Thymus (tissue), 11 donors: ENCODE data around the gene AWAT2. TPM values are rescaled to one million over a fixed set of nuclear protein-coding genes. Genes with fewer than 3 reads are reported as not detected.
A peak's percentile ranks its signal among the peaks of the same experiment; 100 is the strongest.

Source experiments
- DNase-seq, 9 donors: peaks; one replicate each; pipeline ENCODE4 v3.0.0-alpha.2; 2013; ENCODE audit warnings: low spot score in 9 of 9, low read depth in 6 of 9, missing footprints in 1 of 9
- H3K27ac ChIP-seq, 2 donors: one replicate each; pipeline ENCODE4 v1.5.1; 2013; ENCODE audit warnings: control low read depth in 1 of 2, low read depth in 1 of 2, low read length in 1 of 2, mild to moderate bottlenecking in 1 of 2, moderate library complexity in 1 of 2
- H3K27me3 ChIP-seq, 2 donors: one replicate each; pipeline ENCODE4 v1.5.1; 2013; ENCODE audit warnings: low read length in 1 of 2; ENCODE audit not compliant: control insufficient read depth in 2 of 2, insufficient read depth in 1 of 2
- H3K36me3 ChIP-seq, 2 donors: one replicate each; pipeline ENCODE4 v1.5.1; 2013; ENCODE audit warnings: low read length in 1 of 2, mild to moderate bottlenecking in 1 of 2, moderate library complexity in 1 of 2; ENCODE audit not compliant: control insufficient read depth in 2 of 2, insufficient read depth in 2 of 2
- H3K4me1 ChIP-seq, 2 donors: one replicate each; pipeline ENCODE4 v1.5.1; 2013; ENCODE audit warnings: low read length in 2 of 2; ENCODE audit not compliant: control insufficient read depth in 2 of 2, insufficient read depth in 2 of 2
- H3K4me3 ChIP-seq, 2 donors: one replicate each; pipeline ENCODE4 v1.5.1; 2013; ENCODE audit warnings: low read length in 2 of 2, control low read depth in 1 of 2, mild to moderate bottlenecking in 1 of 2
- H3K9me3 ChIP-seq, 2 donors: one replicate each; pipeline ENCODE4 v1.5.1; 2013; ENCODE audit warnings: low read length in 1 of 2, mild to moderate bottlenecking in 1 of 2; ENCODE audit not compliant: control insufficient read depth in 2 of 2, insufficient read depth in 1 of 2
- WGBS: extraction: QIAGEN DNeasy Blood & Tissue Kit; methylation state at CpG from one replicate; pipeline ENCODE4 v1.1.7; 2013; 5-methylcytosine and 5-hydroxymethylcytosine counted together
- polyA plus RNA-seq: library from polyadenylated mRNA; stranded (reverse); fragments of 200-250 nt; gene quantifications from one replicate; pipeline ENCODE4 v1.2.3, GENCODE V29; 2013
- total RNA-seq: library from RNA; stranded (reverse); fragments of 120-200 nt; gene quantifications from one replicate; pipeline ENCODE4 v1.2.4, GENCODE V29; 2013
- donor health status: healthy.

AWAT2 gene
- total and polyA plus RNA-seq, 2 donors = 0.05 to 0.11 TPM

DNA sequence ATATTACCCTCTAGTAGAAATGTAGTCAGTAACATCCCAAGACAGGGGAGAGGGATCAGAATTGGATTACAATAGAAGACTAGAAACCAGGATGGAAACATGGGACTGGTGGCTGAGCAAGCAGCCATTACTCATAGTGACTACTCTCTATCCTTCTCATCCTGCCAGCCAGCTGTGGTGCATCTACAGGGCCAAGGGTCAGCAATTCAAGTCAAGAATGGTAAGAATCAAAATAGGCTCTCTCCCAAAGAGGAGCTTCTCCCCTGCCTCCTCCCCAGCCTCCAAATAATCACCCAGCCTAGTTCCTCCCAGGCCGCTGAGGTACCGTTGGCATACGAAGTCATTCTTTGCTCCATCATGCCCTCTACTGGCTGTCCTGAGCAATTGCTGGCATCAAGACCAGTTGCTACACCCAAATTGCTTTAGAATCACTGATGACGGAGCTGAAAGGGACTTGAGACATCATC, 19.4 kb downstream of the AWAT2 start:
- peak in 5 of 9 donors; percentile 8 to 56 (median 14) for DNase-seq
- H3K4me1 ChIP-seq = no peaks in the 10 kb centered on the region
- H3K9me3 ChIP-seq = no peaks in the 10 kb centered on the region
- H3K27ac ChIP-seq = no peak overlapping the region
- H3K4me3 ChIP-seq = no peak overlapping the region
- no peaks in the 10 kb centered on the region for H3K27me3 ChIP-seq
- 6% methylated on average over 4 of the region's 4 CpGs for WGBS
- H3K36me3 ChIP-seq = no peaks in the 10 kb centered on the region

DNA sequence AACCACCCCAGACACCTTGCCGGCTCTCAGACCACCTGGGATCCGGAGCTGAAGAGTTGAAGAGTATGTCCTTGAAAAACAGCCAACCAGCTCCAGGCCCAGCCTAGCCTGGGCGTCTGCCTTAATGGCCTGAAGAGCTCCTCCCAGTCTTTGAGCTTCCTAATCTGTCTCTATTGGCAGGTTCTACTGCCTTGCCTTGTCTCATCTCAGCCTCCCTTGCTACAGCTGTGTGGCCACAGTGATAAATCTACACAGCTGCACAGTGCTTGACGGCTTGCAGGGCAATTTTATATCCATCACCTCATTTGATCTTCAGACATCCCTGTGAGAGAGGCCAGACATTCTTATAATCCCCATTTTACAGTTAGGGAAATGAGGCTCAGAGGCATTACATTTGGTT, 19.9 kb downstream of the AWAT2 start:
- H3K27ac ChIP-seq = no peak overlapping the region
- no peak for DNase-seq
- no peaks in the 10 kb centered on the region for H3K27me3 ChIP-seq
- H3K36me3 ChIP-seq = no peaks in the 10 kb centered on the region
- H3K9me3 ChIP-seq = no peaks in the 10 kb centered on the region
- no peaks in the 10 kb centered on the region for H3K4me1 ChIP-seq
- 86% methylated on average over 4 of the region's 4 CpGs for WGBS
- no peak overlapping the region for H3K4me3 ChIP-seq

DNA sequence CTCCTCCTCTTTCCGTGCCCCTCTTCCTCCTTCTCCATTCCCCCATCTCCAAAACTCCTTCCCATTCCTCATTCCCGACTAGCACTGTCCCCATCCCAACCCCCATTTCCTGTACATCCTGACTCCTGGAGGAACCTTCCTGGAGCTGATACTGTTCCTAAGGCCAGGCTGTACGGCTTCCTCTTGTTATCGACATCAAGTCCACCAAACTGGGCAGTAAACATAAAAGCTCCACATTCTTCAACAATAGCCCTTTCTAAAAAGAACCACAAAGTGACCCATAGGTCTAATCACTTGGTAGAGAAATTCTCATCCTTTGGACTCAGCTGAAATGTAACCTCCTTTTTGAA, 22.9 kb downstream of the AWAT2 start:
- H3K4me1 ChIP-seq = no peaks in the 10 kb centered on the region
- 70% methylated on average over 4 of the region's 4 CpGs for WGBS
- no peaks in the 10 kb centered on the region for H3K9me3 ChIP-seq
- DNase-seq = no peak
- H3K27me3 ChIP-seq = no peaks in the 10 kb centered on the region
- H3K36me3 ChIP-seq = no peaks in the 10 kb centered on the region
- H3K4me3 ChIP-seq = no peak overlapping the region
- no peak overlapping the region for H3K27ac ChIP-seq

DNA sequence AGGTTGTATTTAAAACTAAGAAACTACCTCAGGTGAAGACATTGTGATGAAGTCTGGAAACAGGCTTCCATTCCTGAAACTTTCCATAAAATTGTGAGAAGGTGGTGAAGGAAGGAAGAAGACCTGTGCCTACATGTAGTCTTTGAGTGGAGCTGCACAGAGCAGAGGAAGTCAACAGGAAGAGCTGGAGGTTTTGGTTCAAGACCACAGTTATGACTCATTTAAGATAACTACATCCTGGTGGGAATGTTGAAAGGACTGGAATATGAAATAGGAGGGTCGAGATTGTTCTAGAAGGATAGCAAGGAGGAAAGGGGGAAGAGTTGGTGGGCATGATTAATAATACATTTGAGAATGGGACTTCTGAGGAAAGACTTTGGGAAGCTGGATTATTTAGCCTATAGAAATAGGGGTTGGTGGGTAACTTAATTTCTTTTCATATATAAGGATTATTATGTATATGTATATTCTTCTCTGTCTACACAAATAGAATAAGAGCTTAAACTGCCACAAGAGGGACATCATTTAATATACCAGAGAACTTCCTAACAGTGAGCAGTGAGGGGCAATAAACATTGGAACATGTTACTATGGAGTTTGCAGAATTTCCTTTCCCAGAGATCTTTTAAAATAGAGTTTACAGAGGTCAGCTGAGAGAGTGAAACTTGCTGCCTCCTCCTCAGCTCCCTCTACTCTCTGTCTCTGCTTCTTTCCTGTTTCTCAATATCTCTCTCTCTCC, 23.5 kb downstream of the AWAT2 start:
- Histone ChIP-seq H3K9me3 (no peaks in the 10 kb centered on the region), H3K27ac (no peak overlapping the region), H3K4me3 (no peak overlapping the region), H3K36me3 (no peaks in the 10 kb centered on the region), H3K27me3 (no peaks in the 10 kb centered on the region), H3K4me1 (no peaks in the 10 kb centered on the region)
- WGBS = 10% methylated on average over 1 of the region's 1 CpG
- no peak for DNase-seq

DNA sequence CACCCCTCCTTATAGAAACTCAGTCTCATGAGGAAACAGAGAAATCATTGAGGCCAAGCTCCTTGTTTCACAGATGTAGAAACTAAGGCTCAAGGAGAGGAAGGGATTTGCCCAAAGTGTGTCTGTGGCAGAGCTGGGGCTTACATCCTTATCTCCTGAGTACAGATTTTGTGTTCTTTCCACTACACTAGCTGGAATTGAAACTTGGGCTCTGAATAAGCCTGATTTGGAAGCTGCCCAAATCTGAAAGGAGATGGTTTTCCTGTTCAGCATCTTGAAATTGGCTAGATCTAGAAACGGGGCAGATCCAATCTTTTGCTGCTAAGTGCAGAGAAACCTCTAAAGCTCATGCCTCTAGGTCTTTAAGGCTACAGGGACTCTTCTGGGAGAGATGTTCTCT, 24.3 kb downstream of the AWAT2 start:
- H3K27ac ChIP-seq = no peak overlapping the region
- no peaks in the 10 kb centered on the region for H3K9me3 ChIP-seq
- DNase-seq = no peak
- no peaks in the 10 kb centered on the region for H3K27me3 ChIP-seq
- 0% methylated on average over 1 of the region's 1 CpG for WGBS
- no peak overlapping the region for H3K4me3 ChIP-seq
- no peaks in the 10 kb centered on the region for H3K36me3 ChIP-seq
- no peaks in the 10 kb centered on the region for H3K4me1 ChIP-seq

DNA sequence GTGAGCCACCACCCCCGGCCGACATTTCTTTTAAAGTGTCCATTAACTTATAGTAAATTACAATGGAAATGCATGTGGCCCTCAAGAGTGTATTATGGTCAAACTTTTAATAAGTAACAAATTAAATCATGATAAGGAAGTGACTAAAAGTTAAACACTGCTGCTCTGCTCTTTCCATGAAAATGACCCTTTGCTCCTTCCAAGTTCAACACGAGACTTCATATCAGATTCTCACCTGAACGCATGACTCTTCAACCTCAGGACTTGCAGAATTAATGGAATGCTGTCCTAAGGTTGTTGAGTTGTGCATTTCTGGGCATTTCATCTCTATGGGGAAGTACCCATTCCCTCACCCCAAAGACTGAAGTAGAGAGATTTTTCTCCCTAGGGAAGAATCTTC, 27.1 kb downstream of the AWAT2 start:
- Histone ChIP-seq H3K27ac (no peak overlapping the region), H3K36me3 (no peaks in the 10 kb centered on the region), H3K9me3 (no peaks in the 10 kb centered on the region), H3K4me1 (no peaks in the 10 kb centered on the region), H3K4me3 (no peak overlapping the region), H3K27me3 (no peaks in the 10 kb centered on the region)
- 94% methylated on average over 4 of the region's 4 CpGs for WGBS
- no peak for DNase-seq

DNA sequence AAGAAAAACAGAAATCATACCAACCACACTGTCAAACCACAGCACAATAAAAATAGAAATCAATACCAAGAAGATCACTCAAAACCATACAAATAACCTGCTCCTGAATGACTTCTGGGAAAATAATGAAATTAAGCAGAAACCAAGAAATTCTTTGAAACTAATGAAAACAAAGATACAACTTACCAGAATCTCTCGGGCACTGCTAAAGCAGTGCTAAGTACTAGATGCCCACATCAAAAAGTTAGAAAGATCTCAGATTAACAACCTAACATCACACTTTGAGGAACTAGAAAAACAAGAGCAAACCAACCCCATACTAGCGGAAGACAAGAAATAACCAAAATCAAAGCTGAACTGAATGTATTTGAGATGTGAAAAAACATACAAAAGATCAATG, 33.2 kb downstream of the AWAT2 start:
- no peak overlapping the region for H3K27ac ChIP-seq
- no peaks in the 10 kb centered on the region for H3K9me3 ChIP-seq
- H3K27me3 ChIP-seq = no peaks in the 10 kb centered on the region
- 89% methylated on average over 2 of the region's 2 CpGs for WGBS
- H3K4me3 ChIP-seq = no peak overlapping the region
- no peaks in the 10 kb centered on the region for H3K4me1 ChIP-seq
- H3K36me3 ChIP-seq = no peaks in the 10 kb centered on the region
- DNase-seq = no peak

DNA sequence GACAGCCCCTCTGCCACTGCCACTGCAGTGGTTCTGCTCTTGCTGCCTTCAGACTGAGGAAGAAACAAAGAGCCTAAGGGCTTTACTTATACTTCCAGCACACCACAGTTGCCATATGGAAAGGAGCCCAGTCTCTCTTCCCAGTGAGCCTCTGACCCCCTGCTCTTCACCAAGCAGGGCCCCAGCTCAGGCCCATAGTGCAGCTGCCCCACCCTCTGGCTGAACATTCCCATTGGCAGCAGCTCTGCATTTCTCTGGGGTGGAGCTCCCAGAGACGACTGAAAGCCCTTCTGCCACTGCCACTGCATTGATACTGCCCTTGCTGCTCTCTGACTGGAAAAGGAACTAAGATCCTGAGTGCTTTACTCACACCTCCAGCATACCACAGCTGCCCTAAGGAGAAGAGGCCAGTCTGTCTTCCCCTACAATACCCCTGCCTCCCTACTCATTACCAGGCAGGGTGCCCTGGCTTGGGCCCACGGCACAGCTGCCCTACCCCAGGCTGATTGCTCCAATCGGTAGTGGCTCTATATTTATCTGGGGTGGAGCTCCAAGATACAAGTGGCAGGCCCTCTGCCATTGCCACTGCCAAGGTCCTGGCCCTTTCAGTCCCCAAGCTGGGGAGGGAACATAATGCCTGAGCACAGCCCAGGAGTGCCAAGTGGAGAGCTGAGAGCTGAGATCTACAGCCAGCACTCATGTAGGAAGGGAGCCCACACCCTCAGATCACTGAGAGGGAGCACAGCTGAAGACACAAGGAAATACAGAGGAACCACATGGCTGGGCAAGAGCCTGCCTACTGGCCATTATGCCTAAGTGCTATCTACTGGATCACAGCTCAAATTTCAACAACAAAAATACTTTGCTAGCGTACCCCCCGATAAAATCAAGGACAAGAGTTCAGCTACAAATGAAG, 36.0 kb downstream of the AWAT2 start:
- no peaks in the 10 kb centered on the region for H3K9me3 ChIP-seq
- WGBS = 82% methylated on average over 5 of the region's 5 CpGs
- no peaks in the 10 kb centered on the region for H3K4me1 ChIP-seq
- H3K4me3 ChIP-seq = no peak overlapping the region
- no peaks in the 10 kb centered on the region for H3K36me3 ChIP-seq
- H3K27me3 ChIP-seq = no peaks in the 10 kb centered on the region
- DNase-seq = no peak
- no peak overlapping the region for H3K27ac ChIP-seq

DNA sequence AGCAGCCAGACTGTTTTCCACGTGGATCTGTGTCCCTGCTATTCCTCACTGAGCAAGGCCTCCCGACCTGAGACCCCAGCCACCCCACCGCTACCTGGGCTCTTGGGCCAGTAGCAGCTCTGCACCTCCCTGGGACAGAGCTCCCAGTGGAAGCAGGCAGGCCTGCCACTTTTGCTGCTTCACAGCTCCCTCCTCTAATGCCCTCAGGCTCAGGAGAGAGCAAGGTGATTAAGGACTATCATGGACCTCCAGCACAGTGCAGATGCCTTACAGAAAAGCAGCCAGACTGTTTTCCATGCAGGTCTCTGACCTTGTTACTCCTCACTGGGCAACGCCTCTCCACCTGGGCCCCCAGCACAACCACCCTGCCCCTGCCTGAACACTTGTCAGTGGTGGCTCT, 37.0 kb downstream of the AWAT2 start:
- Histone ChIP-seq H3K27ac (no peak overlapping the region), H3K4me3 (no peak overlapping the region), H3K4me1 (no peaks in the 10 kb centered on the region), H3K27me3 (no peaks in the 10 kb centered on the region), H3K9me3 (no peaks in the 10 kb centered on the region), H3K36me3 (no peaks in the 10 kb centered on the region)
- no peak for DNase-seq
- 85% methylated on average over 4 of the region's 4 CpGs for WGBS
